GM12892 (cell line): Measurements from ENCODE around the gene MOK.

Experiments used
- POLR2A ChIP-seq: IDR thresholded peaks from 2 replicates; pipeline ENCODE4 v1.6.1; 2011; ENCODE audit warnings: low read depth, low read length, control low read depth
- POLR2AphosphoS5 ChIP-seq: IDR thresholded peaks from 2 replicates; pipeline ENCODE4 v1.6.1; 2011; ENCODE audit warnings: low read depth, low read length, control low read depth
- TAF1 ChIP-seq: IDR thresholded peaks from 2 replicates; pipeline ENCODE4 v1.6.1; 2011; ENCODE audit warnings: low read depth, mild to moderate bottlenecking, control low read depth, low read length, borderline replicate concordance

GRCh38 chr14:102219316-102219715 lies 85.6 kb downstream of the MOK start:
- TF ChIP-seq POLR2A (no peak), POLR2AphosphoS5 (no peak), TAF1 (no peak)
